Measurements from ENCODE around the gene GAN.

DNA sequence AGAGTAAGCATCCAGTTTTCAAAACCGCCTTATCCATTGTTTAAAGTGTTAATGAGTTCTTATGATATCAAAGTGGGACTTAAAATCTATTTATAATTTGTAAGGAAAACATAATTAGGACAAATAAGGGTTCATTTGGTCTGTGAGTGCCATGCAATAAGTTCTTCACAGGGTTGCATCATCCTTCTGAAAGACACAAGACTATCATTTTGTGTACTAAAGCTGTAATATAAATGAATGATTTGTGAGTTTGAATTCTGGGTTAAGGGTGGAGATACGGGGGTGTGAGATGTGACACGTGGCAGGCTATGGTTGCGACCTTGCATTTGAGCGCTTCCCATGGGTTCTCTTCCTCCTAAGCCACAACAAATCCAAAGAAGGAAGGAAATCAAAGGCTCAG, 6.8 kb downstream of the GAN start:
- no peak for TF ChIP-seq POLR2A (IDR thresholded peaks at IDR 0.05)
- TF ChIP-seq, protein P1, sequence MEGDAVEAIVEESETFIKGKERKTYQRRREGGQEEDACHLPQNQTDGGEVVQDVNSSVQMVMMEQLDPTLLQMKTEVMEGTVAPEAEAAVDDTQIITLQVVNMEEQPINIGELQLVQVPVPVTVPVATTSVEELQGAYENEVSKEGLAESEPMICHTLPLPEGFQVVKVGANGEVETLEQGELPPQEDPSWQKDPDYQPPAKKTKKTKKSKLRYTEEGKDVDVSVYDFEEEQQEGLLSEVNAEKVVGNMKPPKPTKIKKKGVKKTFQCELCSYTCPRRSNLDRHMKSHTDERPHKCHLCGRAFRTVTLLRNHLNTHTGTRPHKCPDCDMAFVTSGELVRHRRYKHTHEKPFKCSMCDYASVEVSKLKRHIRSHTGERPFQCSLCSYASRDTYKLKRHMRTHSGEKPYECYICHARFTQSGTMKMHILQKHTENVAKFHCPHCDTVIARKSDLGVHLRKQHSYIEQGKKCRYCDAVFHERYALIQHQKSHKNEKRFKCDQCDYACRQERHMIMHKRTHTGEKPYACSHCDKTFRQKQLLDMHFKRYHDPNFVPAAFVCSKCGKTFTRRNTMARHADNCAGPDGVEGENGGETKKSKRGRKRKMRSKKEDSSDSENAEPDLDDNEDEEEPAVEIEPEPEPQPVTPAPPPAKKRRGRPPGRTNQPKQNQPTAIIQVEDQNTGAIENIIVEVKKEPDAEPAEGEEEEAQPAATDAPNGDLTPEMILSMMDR (IDR thresholded peaks at IDR 0.05) = no peak

Data from transverse colon (tissue), 3 donors.